Right lobe of liver (tissue), 6 donors: Measurements from ENCODE around the gene APOA1. TPM values are rescaled to one million over a fixed set of nuclear protein-coding genes. Genes with fewer than 3 reads are reported as not detected.

ENCODE experiments used
- ATAC-seq, 4 donors: fragments of 200-7000 bp; cut with Tn5 transposase; one replicate each; pipeline ENCODE4 v1.9.1; 2020; ENCODE audit warnings: mild to moderate bottlenecking in 4 of 4, moderate library complexity in 4 of 4
- DNase-seq, 3 donors: peaks; one replicate each; pipeline ENCODE4 v3.0.0-alpha.2; 2020
- H3K27ac ChIP-seq, 3 donors: fragments of 200-600 bp; one replicate each; pipeline ENCODE4 v1.8.0; 2022
- H3K27me3 ChIP-seq, 2 donors: fragments of 200-600 bp; one replicate each; pipeline ENCODE4 v1.8.0; 2022
- H3K36me3 ChIP-seq, 4 donors: fragments of 200-600 bp; sonication (generic) in 1 of 4; one replicate each; pipeline versions ENCODE4 v1.5.1 to v1.8.0; 2017 to 2022; ENCODE audit warnings: control low read depth in 1 of 4
- H3K4me1 ChIP-seq, 4 donors: fragments of 200-600 bp; sonication (generic) in 1 of 4; one replicate each; pipeline versions ENCODE4 v1.5.1 to v1.8.0; 2017 to 2022; ENCODE audit warnings: control low read depth in 1 of 4
- H3K4me3 ChIP-seq, 3 donors: fragments of 200-600 bp; one replicate each; pipeline ENCODE4 v1.8.0; 2022
- H3K9me3 ChIP-seq, 4 donors: fragments of 200-600 bp; sonication (generic) in 1 of 4; one replicate each; pipeline versions ENCODE4 v1.5.1 to v1.8.0; 2017 to 2022; ENCODE audit warnings: control low read depth in 1 of 4
- CTCF ChIP-seq, 4 donors: fragments of 200-600 bp in 3 of 4; fragments of 450-650 bp in 1 of 4; IDR thresholded peaks; one replicate each; pipeline versions ENCODE4 v1.5.1 to v1.8.0; 2016 to 2022; ENCODE audit warnings: antibody characterized with exemption in 4 of 4, mild to moderate bottlenecking in 2 of 4
- POLR2A ChIP-seq: fragments of 450-650 bp; IDR thresholded peaks from one replicate; pipeline ENCODE4 v1.6.1; 2017; ENCODE audit warnings: antibody characterized with exemption, mild to moderate bottlenecking
- WGBS: methylation state at CpG from one replicate; pipeline ENCODE4 v1.1.6; 2018; ENCODE audit warnings: low coverage, low lambda C conversion rate; ENCODE audit not compliant: insufficient coverage; ENCODE audit errors: missing lambda C conversion rate; 5-methylcytosine and 5-hydroxymethylcytosine counted together
- intact Hi-C, 2 donors: fragments of 100-400 bp; cut with DNase I; formaldehyde crosslinking; loops; one replicate each; pipeline versions ENCODE4 v1.11.2 to v1.14.1; 2022
- total RNA-seq, 6 experiments: library from RNA; depleted of rRNA in 2 of 6; stranded (reverse); fragments of >200 nt in 2 of 6; fragmentation: NEBNext Ultra II Directional in 3 of 6; extraction: Animal tissue kit (Norgen Biotek cat#: 25700) in 3 of 6; gene quantifications; one replicate each; pipeline versions ENCODE4 v1.1.0 to v1.2.4, GENCODE V29; 2016 to 2023
- donor health status: DM: no; HTN: yes; CAD: no.
- donor health status: DM: no; HTN: no; CAD: no.
- donor health status: DM: no; HTN: no; CAD: no.
- donor health status: DM: no; HTN: yes; CAD: no.
- donor health status: DM: no; HTN: yes; CAD: no.

The APOA1 gene
- total RNA-seq, 6 experiments from 2014 or later = 5,429 to 12,494 (median 8,679) TPM

GRCh38 chr11:116792869-116793771 is 44.3 kb downstream of the APOA1 start:
- Histone ChIP-seq H3K4me3 (peak overlapping the region in 2 of 3 donors; percentile 14 to 82), H3K36me3 (peaks cover 0 to 7% (median 0%) of the 10 kb centered on the region in 4 donors), H3K27ac (peak overlapping the region in 2 of 3 donors; percentile 73 to 83), H3K27me3 (no peaks in the 10 kb centered on the region), H3K4me1 (peaks cover 0 to 57% (median 7%) of the 10 kb centered on the region in 4 donors), H3K9me3 (no peaks in the 10 kb centered on the region)
- no peak for TF ChIP-seq CTCF (IDR thresholded peaks at IDR 0.05)
- WGBS = 32% methylated on average over 6 of the region's 8 CpGs
- no peak for ATAC-seq
- intact Hi-C loops = loop anchor here in 1 of 2 donors (5.0 kb wide), 1 partner anchor 44 kb away; the partner anchor contains the start of gene APOA1
- no peak for DNase-seq

DNA sequence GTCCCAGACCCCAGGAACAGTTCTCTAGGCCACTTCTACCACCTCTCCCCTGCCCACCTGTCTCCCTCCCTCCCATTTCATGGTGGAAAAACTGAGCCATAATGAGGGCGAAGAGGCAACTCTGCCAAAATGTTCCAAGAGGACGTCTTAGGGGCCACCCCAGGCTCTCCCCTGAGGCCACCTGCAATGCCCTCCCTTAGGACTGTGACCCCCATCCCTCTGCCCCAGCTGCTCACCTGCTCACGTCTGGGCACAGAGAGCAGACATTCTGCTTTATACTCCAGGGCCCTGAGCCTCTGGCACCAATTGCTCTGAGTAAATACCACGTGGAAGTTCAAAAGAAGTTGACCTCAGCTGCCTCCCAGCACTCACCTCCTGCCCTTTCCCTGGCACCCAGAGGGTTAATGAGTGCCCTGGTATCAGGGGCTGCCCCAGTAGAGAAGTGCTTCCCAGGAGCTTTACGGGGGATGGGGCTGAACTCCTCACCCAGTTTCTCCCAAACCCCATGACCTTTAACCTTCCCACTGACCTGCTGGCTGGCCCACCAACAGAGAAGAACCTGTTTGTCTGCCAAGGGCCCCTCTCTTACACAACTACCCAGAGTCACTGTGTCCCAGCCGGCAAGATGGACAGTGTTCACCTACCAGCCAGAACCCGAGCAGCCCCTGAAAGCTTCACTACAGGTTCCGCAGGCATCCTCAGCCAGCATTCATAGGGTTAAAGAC is 45.1 kb downstream of the APOA1 start:
- peaks cover 0 to 7% (median 0%) of the 10 kb centered on the region in 4 donors for H3K36me3 ChIP-seq
- no peaks in the 10 kb centered on the region for H3K9me3 ChIP-seq
- WGBS = 27% methylated on average over 6 of the region's 8 CpGs
- intact Hi-C loops = loop anchor here in 1 of 2 donors (5.0 kb wide), 1 partner anchor 45 kb away; the partner anchor contains the start of gene APOA1
- H3K27me3 ChIP-seq = no peaks in the 10 kb centered on the region
- H3K4me1 ChIP-seq = peaks cover 0 to 50% (median 5%) of the 10 kb centered on the region in 4 donors
- no peak for TF ChIP-seq CTCF (IDR thresholded peaks at IDR 0.05)
- TF ChIP-seq POLR2A = peak; percentile 80
- ATAC-seq (peak; percentile 61 to 72 (median 68)), DNase-seq (peak; percentile 44 to 94 (median 87))
- peak overlapping the region in 2 of 3 donors; percentile 82 to 90 for H3K4me3 ChIP-seq
- H3K27ac ChIP-seq = peak overlapping the region; percentile 34 to 83 (median 73)

GRCh38 chr11:116791813-116792143 is 45.6 kb downstream of the APOA1 start, which contains the start of gene APOA5:
Gene APOA5, minus strand, starts transcription at chr11:116791879. Its CDS starts 19 bp downstream, at chr11:116791860.
- no peaks in the 10 kb centered on the region for H3K27me3 ChIP-seq
- intact Hi-C loops = loop anchor here in 1 of 2 donors (5.0 kb wide), 1 partner anchor 46 kb away; the partner anchor contains the start of gene APOA1
- TF ChIP-seq CTCF (IDR thresholded peaks at IDR 0.05) = no peak
- TF ChIP-seq POLR2A = no peak
- no CpG with 5 or more reads among the region's 7 CpGs for WGBS
- H3K9me3 ChIP-seq = no peaks in the 10 kb centered on the region
- H3K27ac ChIP-seq = peak within 1 kb of the TSS; percentile 34 to 83 (median 73)
- peak within 1 kb of the TSS; percentile 10 to 90 (median 82) for H3K4me3 ChIP-seq
- H3K4me1 ChIP-seq = peaks cover 0 to 52% (median 5%) of the 10 kb centered on the region in 4 donors
- DNase-seq = no peak
- peaks cover 0 to 7% (median 0%) of the 10 kb centered on the region in 4 donors for H3K36me3 ChIP-seq
- ATAC-seq = peak; percentile 2 to 13 (median 8)

DNA sequence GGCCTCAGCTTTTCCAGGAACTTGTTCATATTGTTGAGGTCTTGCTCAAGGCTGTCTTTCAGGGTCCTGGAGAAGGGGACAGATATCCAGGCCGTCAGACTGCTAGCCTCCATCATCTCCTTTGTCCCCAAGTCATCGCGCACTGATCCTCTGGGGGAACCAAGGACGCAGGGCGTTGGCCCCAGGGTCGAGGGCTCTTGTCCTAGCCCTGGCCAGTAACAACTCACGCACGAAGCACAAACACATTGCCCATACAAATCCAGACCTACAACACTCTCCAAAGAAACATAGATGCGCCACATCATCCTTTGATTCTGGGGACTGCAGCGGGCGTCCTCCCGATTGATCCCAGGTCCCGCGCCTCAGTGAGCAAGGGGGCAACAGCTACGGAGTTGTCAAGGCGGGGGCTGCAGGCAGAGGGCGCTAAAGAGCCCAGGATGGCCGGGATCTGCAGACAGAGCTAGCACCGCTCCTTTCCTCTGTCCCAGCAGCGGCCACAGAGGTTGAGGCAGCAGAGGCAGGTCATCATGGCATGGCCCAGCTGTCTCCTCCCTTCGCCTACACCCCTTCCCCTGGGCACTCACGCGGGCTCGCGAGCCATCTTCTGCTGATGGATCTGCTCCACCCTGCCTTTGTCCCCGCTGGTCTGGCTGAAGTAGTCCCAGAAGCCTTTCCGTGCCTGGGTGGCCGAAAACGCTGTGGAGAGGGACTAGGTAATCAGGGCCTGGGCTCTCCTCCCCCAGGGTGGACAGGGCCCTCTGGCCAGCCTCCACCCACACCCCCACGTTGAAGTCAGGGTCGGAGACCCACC is 46.2 kb downstream of the APOA1 start:
- intact Hi-C loops = loop anchor here in 1 of 2 donors (5.0 kb wide), 1 partner anchor 46 kb away; the partner anchor contains the start of gene APOA1
- Histone ChIP-seq H3K4me1 (peaks cover 0 to 54% (median 5%) of the 10 kb centered on the region in 4 donors), H3K4me3 (peak overlapping the region; percentile 10 to 90 (median 82))

More for the DNA sequence above, 46.2 kb downstream of the APOA1 start:
- Histone ChIP-seq H3K9me3 (no peaks in the 10 kb centered on the region), H3K36me3 (peaks cover 0 to 10% (median 3%) of the 10 kb centered on the region in 4 donors), H3K27me3 (no peaks in the 10 kb centered on the region), H3K27ac (peak overlapping the region; percentile 34 to 83 (median 73))
- ATAC-seq = peak; percentile 42 to 81 (median 66)
- DNase-seq = peak; percentile 86 to 89 (median 88)
- 17% methylated on average over 20 of the region's 31 CpGs for WGBS
- TF ChIP-seq POLR2A (peak; percentile 40), CTCF (IDR thresholded peaks at IDR 0.05) (peak; percentile 83 to 94 (median 92))
